Keratinocyte (primary cell): ENCODE results near the gene POU6F2. TPM values are rescaled to one million over a fixed set of nuclear protein-coding genes. Genes with fewer than 3 reads are reported as not detected.

Experiments
- DNase-seq: peaks from one replicate; pipeline ENCODE4 v3.0.0-alpha.2; 2011; ENCODE audit warnings: low read depth, missing footprints, low spot score
- FAIRE-seq: peaks from 2 replicates; lab custom pipeline; 2011; peaks lifted over from hg19 to GRCh38; lab: Jason Lieb, UNC
- H2AFZ ChIP-seq: 2 replicates; pipeline ENCODE4 v1.6.0; 2012; ENCODE audit warnings: low read length, control low read depth, inconsistent platforms; ENCODE audit not compliant: control insufficient read depth
- H3K27ac ChIP-seq: 2 replicates; pipeline ENCODE4 v1.5.1; 2011; ENCODE audit warnings: low read length; ENCODE audit not compliant: control insufficient read depth, insufficient read depth
- H3K27me3 ChIP-seq: 3 replicates; pipeline ENCODE4 v1.6.0; 2011; ENCODE audit warnings: low read length; ENCODE audit not compliant: control insufficient read depth, insufficient read depth; ENCODE audit errors: extremely low read depth
- H3K36me3 ChIP-seq, 2 experiments: 2 replicates in 1 of 2; 3 replicates in 1 of 2; pipeline ENCODE4 v1.5.1; 2011; ENCODE audit warnings: low read length in 2 of 2, mild to moderate bottlenecking in 1 of 2; ENCODE audit not compliant: control insufficient read depth in 2 of 2, insufficient read depth in 2 of 2; ENCODE audit errors: extremely low read depth in 1 of 2
- H3K4me1 ChIP-seq: 3 replicates; pipeline ENCODE4 v1.5.1; 2011; ENCODE audit warnings: low read length; ENCODE audit not compliant: control insufficient read depth, insufficient read depth; ENCODE audit errors: extremely low read depth
- H3K4me2 ChIP-seq: 3 replicates; pipeline ENCODE4 v1.6.0; 2011; ENCODE audit warnings: low read depth, low read length; ENCODE audit not compliant: control insufficient read depth, insufficient read depth; ENCODE audit errors: extremely low read depth
- H3K4me3 ChIP-seq, 3 experiments: fragments of 200-600 bp in 1 of 3; sonication (generic) in 1 of 3; 2 replicates in 2 of 3; 3 replicates in 1 of 3; pipeline ENCODE4 v1.5.1; 2011 to 2016; ENCODE audit warnings: low read length in 3 of 3, mild to moderate bottlenecking in 3 of 3, control low read depth in 2 of 3, inconsistent platforms in 1 of 3, low read depth in 1 of 3, mixed read lengths in 1 of 3, mixed run types in 1 of 3, moderate library complexity in 1 of 3; ENCODE audit not compliant: control insufficient read depth in 2 of 3, insufficient read depth in 2 of 3; ENCODE audit errors: extremely low read depth in 1 of 3
- H3K79me2 ChIP-seq: 2 replicates; pipeline ENCODE4 v1.6.0; 2012; ENCODE audit warnings: low read length; ENCODE audit not compliant: control insufficient read depth, insufficient read depth
- H3K9ac ChIP-seq: 3 replicates; pipeline ENCODE4 v1.6.0; 2011; ENCODE audit warnings: low read length; ENCODE audit not compliant: control insufficient read depth, insufficient read depth; ENCODE audit errors: extremely low read depth
- H3K9me1 ChIP-seq: 3 replicates; pipeline ENCODE4 v1.6.0; 2011; ENCODE audit warnings: low read length; ENCODE audit not compliant: control insufficient read depth, insufficient read depth; ENCODE audit errors: extremely low read depth
- H3K9me3 ChIP-seq: 2 replicates; pipeline ENCODE4 v1.5.1; 2012; ENCODE audit warnings: low read depth, low read length; ENCODE audit not compliant: control insufficient read depth
- H4K20me1 ChIP-seq: 3 replicates; pipeline ENCODE4 v1.6.0; 2011; ENCODE audit warnings: low read length; ENCODE audit not compliant: control insufficient read depth, insufficient read depth; ENCODE audit errors: extremely low read depth
- CTCF ChIP-seq, 3 experiments: IDR thresholded peaks in 1 of 3; conservative IDR thresholded peaks in 1 of 3; optimal IDR thresholded peaks in 1 of 3; 2 replicates in 2 of 3; 3 replicates in 1 of 3; pipeline versions ENCODE3 to v1.5.1; 2011; ENCODE audit warnings: low read length in 3 of 3, mild to moderate bottlenecking in 3 of 3, moderate library complexity in 2 of 3, control low read depth in 1 of 3, inconsistent platforms in 1 of 3; ENCODE audit not compliant: insufficient read depth in 2 of 3; ENCODE audit errors: extremely low read depth in 1 of 3
- EZH2 ChIP-seq: IDR thresholded peaks from one replicate; pipeline ENCODE4 v1.6.1; 2012; ENCODE audit warnings: inconsistent platforms, mild to moderate bottlenecking, low read length, moderate library complexity
- dilution Hi-C: fragments of 300-500 bp; cut with MboI; formaldehyde crosslinking; loops from one replicate; pipeline ENCODE4 v1.7.0; 2020; ENCODE audit warnings: low sequenced_read_pairs; ENCODE audit not compliant: extremely low pct_ligation_motif_present
- polyA plus RNA-seq, 5 experiments: library from polyadenylated mRNA; depleted of rRNA in 3 of 5; stranded (reverse) in 3 of 5; stranded (forward) in 1 of 5; unstranded in 1 of 5; fragments of >200 nt; gene quantifications; 1 replicate in 1 of 5; 2 replicates in 3 of 5; 3 replicates in 1 of 5; pipeline versions ENCODE4 v1.2.1 to v1.2.3, GENCODE V29; 2011 to 2012; ENCODE audit warnings: missing spikeins in 2 of 5, low read depth in 1 of 5, low replicate concordance in 1 of 5

The POU6F2 gene
- polyA plus RNA-seq, 1 donor (not counting 4 experiments of a cell fraction or from before 2014, with no cell fraction given), result not detected

DNA sequence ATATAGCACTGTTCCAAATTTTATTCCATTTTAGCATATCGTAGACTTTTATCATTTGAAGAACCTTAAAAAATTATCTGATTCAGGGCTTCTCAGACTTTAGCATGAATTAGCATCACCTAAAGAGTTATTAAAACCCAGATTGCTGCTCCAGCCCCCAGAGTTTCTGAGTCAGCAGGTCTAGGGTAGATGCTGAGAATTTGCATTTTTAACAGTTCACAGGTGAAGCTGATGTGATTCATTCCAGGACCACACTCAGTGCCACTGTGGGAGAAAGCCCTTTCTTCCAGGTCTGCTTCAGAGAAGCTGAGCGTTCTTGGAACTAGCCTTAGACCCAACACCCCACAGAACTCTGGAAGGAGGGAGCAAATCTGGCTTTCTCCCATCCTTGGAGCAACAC is 414.4 kb downstream of the POU6F2 start:
- no peaks in the 10 kb centered on the region for H3K9me1 ChIP-seq
- H3K27me3 ChIP-seq, result no peaks in the 10 kb centered on the region
- dilution Hi-C loops, result no loop called here

DNA sequence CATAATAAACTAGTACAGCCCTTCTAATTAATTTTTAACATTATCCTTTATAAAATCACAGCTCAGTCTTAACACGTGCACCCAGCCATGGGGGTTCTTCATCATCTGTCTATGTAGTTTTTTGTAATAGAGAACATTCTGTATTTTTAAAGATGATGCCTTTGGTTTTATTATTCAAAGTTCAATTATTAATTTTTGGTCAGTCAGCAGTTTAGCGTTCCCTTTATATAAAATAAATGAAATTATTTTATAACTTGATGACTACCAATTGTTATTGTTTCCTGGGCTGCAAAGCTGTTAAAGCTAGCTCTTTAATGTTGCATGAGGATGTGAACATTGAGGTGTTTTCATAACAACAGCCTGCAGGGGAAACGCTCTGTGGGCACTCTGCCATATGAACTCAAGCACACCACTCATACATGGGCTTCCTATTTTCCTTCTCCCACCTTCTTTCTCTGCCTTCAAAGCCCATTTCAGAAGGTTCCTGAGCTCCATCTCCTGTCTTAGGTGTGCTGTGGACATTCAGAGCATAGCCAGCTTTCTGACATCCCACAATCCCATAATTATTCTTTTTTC is 416.5 kb downstream of the POU6F2 start:
- Histone ChIP-seq H2AFZ (no peak overlapping the region), H3K27me3 (no peaks in the 10 kb centered on the region), H3K9me3 (no peaks in the 10 kb centered on the region), H3K27ac (no peak overlapping the region), H3K36me3 (no peaks in the 10 kb centered on the region), H3K4me3 (no peak overlapping the region), H3K79me2 (no peaks in the 10 kb centered on the region), H3K4me1 (no peaks in the 10 kb centered on the region), H3K4me2 (no peak overlapping the region), H4K20me1 (no peaks in the 10 kb centered on the region), H3K9ac (no peak overlapping the region), H3K9me1 (no peaks in the 10 kb centered on the region)
- no peak for DNase-seq
- dilution Hi-C loops, result no loop called here
- no peak for FAIRE-seq
- TF ChIP-seq CTCF (optimal IDR thresholded peaks at IDR 0.05 in 1 of 3, IDR thresholded peaks at IDR 0.05 in 1 of 3, conservative IDR thresholded peaks at IDR 0.05 in 1 of 3; ENCODE audit: extremely low read depth in 1 of 3, insufficient read depth in 2 of 3, low read length in 3 of 3), result no peak
- TF ChIP-seq EZH2, result no peak

More for the DNA sequence above, 414.4 kb downstream of the POU6F2 start:
- no peak overlapping the region for H3K9ac ChIP-seq
- TF ChIP-seq CTCF (optimal IDR thresholded peaks at IDR 0.05 in 1 of 3, IDR thresholded peaks at IDR 0.05 in 1 of 3, conservative IDR thresholded peaks at IDR 0.05 in 1 of 3; ENCODE audit: extremely low read depth in 1 of 3, insufficient read depth in 2 of 3, low read length in 3 of 3) (no peak), EZH2 (no peak)
- H4K20me1 ChIP-seq, result no peaks in the 10 kb centered on the region
- no peaks in the 10 kb centered on the region for H3K4me1 ChIP-seq
- H3K79me2 ChIP-seq, result no peaks in the 10 kb centered on the region
- H3K4me2 ChIP-seq, result no peak overlapping the region
- DNase-seq, result no peak
- no peaks in the 10 kb centered on the region for H3K36me3 ChIP-seq
- H2AFZ ChIP-seq, result no peak overlapping the region
- H3K27ac ChIP-seq, result no peak overlapping the region
- FAIRE-seq, result no peak
- no peaks in the 10 kb centered on the region for H3K9me3 ChIP-seq
- H3K4me3 ChIP-seq, result no peak overlapping the region
